NCI-H446 treated with DMSO at 0.1 percent for 48 hours (cell line): ENCODE results near the gene SPATS2L.

ENCODE experiments used
- DNase-seq: peaks from one replicate; lab custom pipeline; 2025; lab: John Stamatoyannopoulos, UW

Gene SPATS2L

GRCh38 chr2:200408428-200409316 is 102.2 kb downstream of the SPATS2L start:
- DNase-seq = no peak

- DNase-seq = no peak
Observed at GRCh38 chr2:200411831-200412230, 105.3 kb downstream of the SPATS2L start.

DNA sequence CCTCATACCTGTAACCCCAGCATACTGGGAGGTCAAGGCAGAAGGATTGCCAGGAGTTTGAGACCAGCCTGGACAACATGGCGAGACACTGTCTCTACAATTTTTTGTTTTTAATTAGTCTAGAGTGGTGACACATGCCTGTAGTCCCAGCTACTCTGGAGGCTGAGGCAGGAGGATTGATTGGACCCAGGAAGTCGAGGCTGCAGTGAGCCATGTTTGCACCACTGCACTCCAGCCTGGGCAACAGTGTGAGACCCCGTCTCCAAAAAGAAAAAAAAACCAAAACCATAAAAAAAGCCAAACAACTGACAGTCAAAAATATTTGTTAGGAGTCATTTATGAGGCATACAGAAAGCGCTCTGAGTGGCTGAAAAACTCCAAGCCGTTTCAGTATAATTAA is 107.9 kb downstream of the SPATS2L start:
- DNase-seq = no peak

DNA sequence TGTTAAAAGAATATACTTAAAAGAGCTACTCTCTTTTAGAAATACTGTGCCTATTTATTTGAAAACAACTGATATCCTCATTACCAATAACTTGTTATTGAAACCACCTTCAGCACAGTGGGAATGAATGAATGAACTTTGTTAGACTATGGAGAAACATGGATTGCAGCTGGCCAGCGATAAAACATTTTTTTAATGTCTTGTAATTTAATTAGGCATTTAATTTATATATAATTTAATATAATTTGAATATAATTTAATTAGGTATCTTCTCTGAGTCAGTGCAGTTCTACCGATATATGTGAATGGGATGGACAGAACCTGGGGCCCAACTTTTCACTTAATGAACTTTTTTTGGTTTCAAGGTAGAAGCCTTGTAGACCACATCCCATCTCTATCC is 109.0 kb downstream of the SPATS2L start:
- DNase-seq = no peak

GRCh38 chr2:200416878-200417277 is 110.4 kb downstream of the SPATS2L start:
- no peak for DNase-seq

GRCh38 chr2:200417366-200417765 is 110.9 kb downstream of the SPATS2L start:
- no peak for DNase-seq

- DNase-seq = no peak
Observed at GRCh38 chr2:200418399-200418798, 111.9 kb downstream of the SPATS2L start.

DNA sequence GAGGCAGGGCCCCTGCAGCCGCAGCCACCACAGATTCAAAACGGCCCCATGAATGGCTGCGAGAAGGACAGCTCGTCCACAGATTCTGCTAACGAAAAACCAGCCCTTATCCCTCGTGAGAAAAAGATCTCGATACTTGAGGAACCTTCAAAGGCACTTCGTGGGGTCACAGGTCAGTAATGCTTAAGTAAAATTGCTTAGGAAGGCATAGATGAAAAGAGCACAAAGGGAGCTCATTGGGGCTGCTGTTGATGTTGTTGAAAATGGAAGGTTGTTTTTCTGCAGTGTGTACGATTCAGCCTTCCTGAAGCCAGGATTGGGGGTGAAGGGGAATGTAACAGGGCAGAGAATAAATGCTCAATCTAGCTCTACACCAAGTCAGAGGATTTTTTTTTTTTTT is 112.8 kb downstream of the SPATS2L start:
- no peak for DNase-seq

DNA sequence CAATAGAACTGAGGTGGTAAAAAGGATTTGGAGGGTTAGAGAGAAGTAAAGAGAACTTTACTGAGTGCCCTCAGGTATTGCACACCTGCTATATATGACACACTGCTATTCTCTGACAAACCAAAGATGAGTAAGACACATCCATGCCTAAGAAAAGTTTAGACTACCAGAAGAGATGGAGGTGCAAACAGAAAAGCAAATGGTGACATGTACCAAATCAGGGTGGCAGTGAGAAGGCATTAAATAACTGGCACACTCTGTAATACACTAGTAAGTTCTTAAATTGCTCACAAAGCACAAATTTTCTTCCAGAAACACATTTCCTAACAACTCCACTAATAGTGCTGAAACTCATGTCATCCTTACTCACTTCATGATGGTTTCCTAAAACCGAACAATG is 114.8 kb downstream of the SPATS2L start:
- no peak for DNase-seq

- DNase-seq = no peak
Observed at GRCh38 chr2:200422071-200422470, 115.6 kb downstream of the SPATS2L start.

GRCh38 chr2:200422532-200423261 is 116.2 kb downstream of the SPATS2L start:
- no peak for DNase-seq

GRCh38 chr2:200423541-200423940 is 117.0 kb downstream of the SPATS2L start:
- no peak for DNase-seq

GRCh38 chr2:200425026-200425821 is 118.7 kb downstream of the SPATS2L start:
- DNase-seq = no peak

GRCh38 chr2:200426754-200427153 is 120.3 kb downstream of the SPATS2L start:
- no peak for DNase-seq

DNA sequence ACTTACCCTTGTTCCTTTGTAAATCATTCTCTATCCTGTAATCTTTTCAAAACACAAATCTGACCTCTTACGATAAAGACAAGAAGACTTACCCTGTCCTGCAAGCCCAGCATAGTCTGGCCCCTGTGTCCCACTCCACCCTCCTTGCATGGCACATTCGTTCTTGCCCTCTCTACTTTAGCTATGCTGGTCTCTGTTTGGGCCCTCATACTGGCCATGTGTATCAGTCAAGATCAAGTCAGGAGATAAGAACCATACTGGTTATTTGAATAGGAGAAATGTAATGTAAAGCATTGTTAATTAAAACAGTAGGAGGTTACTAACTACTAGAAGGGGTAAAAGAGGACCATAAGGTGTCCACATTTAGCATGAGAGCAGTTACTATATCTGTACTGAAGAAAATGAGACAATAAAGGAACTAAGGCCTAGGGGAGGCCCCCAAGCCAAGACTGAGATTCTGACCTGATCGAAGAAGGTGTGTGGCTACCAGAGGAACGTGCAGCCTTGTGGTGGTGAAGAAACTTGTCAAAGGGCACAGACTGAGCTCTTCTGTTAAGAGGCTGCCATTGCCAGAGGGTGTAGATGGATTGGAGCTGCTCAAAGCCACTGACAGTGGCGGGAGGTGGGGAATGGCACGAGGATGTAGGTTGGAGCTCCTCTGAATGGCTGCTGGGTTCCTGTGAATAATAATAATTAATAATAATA is 122.6 kb downstream of the SPATS2L start:
- DNase-seq = no peak

DNA sequence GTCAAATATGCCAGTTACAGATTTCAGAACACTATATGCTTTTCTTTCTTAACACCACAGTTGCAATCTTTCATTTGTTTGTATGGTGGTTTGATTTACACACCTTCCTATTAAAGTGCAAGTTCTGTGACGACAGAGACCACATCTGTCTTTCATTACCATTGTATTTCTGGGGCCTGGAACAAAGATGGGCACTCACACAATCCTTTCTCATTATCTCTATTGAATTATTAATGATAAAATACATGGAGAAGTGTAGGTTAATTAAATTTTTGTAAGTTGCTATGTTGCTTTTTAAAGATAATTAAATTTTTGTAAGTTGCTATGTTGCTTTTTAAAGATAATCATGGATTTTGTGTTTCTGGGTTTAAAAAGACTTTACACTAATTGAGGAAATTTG is 123.5 kb downstream of the SPATS2L start:
- no peak for DNase-seq

DNA sequence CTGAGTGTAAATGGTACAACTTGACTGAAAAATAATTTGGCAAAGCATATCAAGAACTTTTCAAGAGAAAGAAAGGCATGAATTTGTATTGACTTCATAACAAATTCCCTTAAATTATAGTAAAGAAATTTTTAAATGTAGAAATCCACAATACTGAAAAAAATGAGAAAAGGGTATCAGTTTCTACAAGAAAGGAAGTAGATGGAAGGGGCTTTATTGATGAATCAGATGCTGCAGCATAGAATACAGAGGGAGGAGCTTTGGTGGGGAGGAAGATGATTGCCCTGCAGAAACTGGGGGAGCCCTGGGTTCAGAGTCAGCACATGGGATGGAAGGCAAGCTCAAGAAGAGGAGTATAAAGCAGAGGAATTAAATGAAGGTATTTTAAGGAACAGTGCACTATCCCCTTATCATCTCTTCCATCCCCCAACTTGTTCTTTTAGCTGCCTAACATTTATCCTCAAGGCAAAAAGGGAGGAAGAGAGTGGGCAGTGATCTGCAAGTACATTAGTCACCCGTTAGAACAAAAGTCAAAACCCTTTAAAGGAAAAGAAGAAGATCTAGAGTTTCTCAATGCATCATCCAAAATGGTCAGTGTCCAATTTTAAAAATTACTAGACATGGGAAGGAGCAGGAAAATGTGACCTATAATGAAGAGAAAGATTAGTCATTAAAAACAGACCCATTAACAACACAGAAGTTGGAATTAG is 125.7 kb downstream of the SPATS2L start:
- DNase-seq = no peak

DNA sequence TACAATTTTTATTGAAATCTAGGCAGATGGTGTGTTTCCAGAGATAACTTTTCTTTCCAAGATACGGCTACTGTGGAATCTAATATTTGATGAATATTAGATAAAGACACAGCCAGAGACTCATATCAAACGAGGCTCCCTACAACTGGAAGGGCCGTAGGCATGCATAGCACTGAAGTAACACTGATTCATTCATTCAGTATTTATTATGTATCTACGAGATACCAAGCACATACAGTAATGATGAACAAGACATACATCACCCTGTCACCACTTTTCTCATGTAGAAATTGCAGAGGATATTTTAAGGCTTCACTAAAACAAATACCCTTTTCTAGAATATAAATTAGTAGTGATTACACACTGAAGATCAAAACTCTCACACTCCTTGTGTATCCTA is 128.9 kb downstream of the SPATS2L start:
- no peak for DNase-seq

DNA sequence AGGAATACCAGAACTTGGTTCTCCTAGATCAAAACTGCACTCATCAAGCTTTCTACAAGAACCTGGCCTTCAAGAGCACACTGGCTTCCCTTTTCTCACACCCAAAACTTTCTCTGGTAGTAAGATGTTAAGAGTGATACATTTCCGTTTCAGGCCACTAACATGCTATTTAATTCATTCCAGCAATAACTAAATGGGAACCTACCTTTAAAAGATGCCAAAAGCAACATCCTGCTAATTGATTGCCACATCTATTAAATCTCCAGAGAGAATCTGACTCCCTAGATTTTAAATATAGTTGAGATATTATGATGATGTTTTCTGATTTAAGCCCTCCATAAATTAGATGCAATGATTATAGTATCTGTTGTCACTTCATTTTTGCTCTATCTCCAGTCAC is 131.8 kb downstream of the SPATS2L start:
- DNase-seq = no peak

- DNase-seq = no peak
Observed at GRCh38 chr2:200438846-200439245, 132.4 kb downstream of the SPATS2L start.

DNA sequence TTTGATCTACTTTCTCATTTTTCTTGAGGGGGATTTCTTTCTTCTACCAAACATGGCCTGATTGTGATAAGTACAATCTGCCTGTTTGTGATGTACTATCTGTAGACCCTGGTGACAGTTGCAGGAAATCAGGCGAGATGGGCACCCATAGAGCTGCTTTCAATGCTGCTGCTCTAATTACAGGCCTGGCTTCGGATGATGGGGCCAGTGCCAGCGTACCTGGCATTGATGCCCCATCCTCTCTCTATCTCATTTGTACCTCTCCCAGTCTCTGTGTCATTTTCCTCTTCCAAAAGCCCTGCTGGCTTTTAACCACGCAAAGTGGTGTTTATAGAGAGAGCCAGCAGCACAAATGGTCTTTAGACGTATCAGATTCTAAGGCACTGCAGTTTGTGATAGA is 133.5 kb downstream of the SPATS2L start:
- DNase-seq = no peak
